Measurements from ENCODE around the gene ORC3. TPM values are rescaled to one million over a fixed set of nuclear protein-coding genes. Genes with fewer than 3 reads are reported as not detected.

The ORC3 gene
- total RNA-seq, 4 donors from 2014 or later, result 17.1 to 30.6 (median 22.3) TPM

DNA sequence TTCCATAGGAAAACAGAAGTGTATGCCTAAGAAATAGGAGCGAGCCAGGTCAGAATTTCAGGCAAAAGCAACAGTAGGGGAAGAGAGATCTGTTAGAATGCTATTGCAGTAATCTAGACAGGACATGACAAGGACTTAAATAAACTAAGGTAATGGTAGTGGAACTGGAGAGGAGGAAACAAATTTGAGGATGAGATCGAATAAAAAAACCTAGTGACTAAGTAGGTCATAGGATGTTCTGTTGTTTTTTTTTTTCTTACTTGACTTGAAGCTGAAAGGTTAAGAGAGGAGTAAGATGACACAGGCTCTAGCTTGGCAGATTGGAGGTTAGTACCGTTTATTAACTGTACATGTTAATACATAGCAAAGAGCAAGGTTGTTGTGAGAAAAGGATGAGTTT lies 28.6 kb downstream of the ORC3 start:
- Histone ChIP-seq H3K4me3 (no peak overlapping the region), H3K36me3 (peaks cover 0 to 61% (median 0%) of the 10 kb centered on the region in 3 donors), H3K27me3 (no peaks in the 10 kb centered on the region), H3K4me1 (no peaks in the 10 kb centered on the region), H3K27ac (no peak overlapping the region), H3K9me3 (no peaks in the 10 kb centered on the region)
- DNase-seq (ENCODE audit: low spot score in 2 of 2), result no peak
- 88 to 89% methylated on average over 3 of the region's 3 CpGs for WGBS, 2 donors
- TF ChIP-seq, protein P1, sequence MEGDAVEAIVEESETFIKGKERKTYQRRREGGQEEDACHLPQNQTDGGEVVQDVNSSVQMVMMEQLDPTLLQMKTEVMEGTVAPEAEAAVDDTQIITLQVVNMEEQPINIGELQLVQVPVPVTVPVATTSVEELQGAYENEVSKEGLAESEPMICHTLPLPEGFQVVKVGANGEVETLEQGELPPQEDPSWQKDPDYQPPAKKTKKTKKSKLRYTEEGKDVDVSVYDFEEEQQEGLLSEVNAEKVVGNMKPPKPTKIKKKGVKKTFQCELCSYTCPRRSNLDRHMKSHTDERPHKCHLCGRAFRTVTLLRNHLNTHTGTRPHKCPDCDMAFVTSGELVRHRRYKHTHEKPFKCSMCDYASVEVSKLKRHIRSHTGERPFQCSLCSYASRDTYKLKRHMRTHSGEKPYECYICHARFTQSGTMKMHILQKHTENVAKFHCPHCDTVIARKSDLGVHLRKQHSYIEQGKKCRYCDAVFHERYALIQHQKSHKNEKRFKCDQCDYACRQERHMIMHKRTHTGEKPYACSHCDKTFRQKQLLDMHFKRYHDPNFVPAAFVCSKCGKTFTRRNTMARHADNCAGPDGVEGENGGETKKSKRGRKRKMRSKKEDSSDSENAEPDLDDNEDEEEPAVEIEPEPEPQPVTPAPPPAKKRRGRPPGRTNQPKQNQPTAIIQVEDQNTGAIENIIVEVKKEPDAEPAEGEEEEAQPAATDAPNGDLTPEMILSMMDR (IDR thresholded peaks at IDR 0.05), result no peak
- TF ChIP-seq POLR2A (IDR thresholded peaks at IDR 0.05) (no peak), EP300 (IDR thresholded peaks at IDR 0.05) (no peak)

DNA sequence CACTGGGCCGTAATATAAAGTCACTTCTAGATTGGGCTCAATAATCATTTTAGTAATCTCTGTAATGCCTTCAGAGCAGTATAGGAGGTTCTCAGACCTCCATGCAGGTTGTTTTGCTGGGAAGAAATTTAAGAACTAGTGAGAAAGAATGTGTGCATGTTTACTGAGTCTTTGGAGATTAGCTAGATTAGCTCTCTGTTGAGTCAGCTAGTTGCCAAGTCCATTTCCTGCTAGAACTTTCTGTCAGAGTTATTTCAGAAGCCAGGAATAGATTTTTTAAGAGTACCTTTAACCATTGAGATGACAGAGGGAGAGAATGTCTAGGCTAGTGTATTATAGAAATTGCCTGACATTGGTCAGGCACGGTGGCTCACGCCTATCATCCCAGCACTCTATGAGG lies 33.3 kb downstream of the ORC3 start:
- H3K36me3 ChIP-seq, result peaks cover 0 to 53% (median 0%) of the 10 kb centered on the region in 3 donors
- no peaks in the 10 kb centered on the region for H3K9me3 ChIP-seq
- no peaks in the 10 kb centered on the region for H3K4me1 ChIP-seq
- TF ChIP-seq, protein P1 (IDR thresholded peaks at IDR 0.05), result no peak
- TF ChIP-seq EP300 (IDR thresholded peaks at IDR 0.05) (no peak), POLR2A (IDR thresholded peaks at IDR 0.05) (no peak)
- 88 to 96% methylated on average over 3 of the region's 3 CpGs for WGBS, 2 donors
- no peak for DNase-seq (ENCODE audit: low spot score in 2 of 2)
- H3K27me3 ChIP-seq, result no peaks in the 10 kb centered on the region
- no peak overlapping the region for H3K4me3 ChIP-seq
- no peak overlapping the region for H3K27ac ChIP-seq

DNA sequence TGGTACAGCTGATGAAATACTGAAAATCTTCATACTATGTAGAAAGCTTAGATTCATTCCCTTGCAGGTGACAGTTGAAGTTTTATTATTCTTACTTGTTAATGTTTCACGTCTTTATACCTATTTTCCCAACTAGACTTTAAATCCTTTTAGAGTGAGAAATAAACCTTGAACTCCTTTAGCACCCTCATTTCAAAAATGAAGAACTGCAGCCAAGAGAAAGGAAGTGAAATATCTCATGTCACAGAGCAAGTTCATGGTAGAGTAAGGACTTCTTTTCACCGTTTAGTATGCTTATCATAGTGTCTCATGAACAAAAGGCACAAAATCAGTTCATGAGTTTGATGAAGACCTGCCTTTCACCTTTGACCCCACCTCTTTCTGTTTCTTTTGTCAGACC lies 38.5 kb downstream of the ORC3 start:
- no peak for DNase-seq (ENCODE audit: low spot score in 2 of 2)
- H3K27me3 ChIP-seq, result no peaks in the 10 kb centered on the region
- H3K4me1 ChIP-seq, result no peaks in the 10 kb centered on the region
- no peak overlapping the region for H3K27ac ChIP-seq
- TF ChIP-seq POLR2A (IDR thresholded peaks at IDR 0.05), result no peak
- TF ChIP-seq, protein P1 (IDR thresholded peaks at IDR 0.05), result no peak
- H3K9me3 ChIP-seq, result no peaks in the 10 kb centered on the region
- 69 to 75% methylated on average over 2 of the region's 2 CpGs for WGBS, 2 donors
- peaks cover 0 to 69% (median 0%) of the 10 kb centered on the region in 3 donors for H3K36me3 ChIP-seq
- H3K4me3 ChIP-seq, result no peak overlapping the region

DNA sequence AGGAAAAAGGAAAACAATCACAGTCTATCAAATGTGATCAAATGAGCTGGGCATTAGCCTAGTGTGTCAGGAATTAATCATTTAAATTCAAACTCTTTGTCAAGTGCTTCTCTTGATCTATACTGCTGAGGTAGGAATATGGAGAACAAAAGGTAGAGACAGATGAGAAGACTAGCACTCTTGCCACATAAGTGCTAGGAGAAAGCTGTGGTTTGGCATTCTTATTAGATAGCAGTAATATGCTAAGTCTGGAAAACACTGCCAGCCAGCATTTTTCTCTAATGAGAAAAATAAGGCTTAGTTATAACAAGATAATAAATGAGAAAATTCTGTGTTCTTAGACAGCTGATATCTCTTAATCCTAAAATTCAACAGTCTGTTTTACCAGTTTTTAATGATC lies 38.9 kb downstream of the ORC3 start:
- H3K27me3 ChIP-seq, result no peaks in the 10 kb centered on the region
- H3K27ac ChIP-seq, result no peak overlapping the region
- H3K9me3 ChIP-seq, result no peaks in the 10 kb centered on the region
- H3K36me3 ChIP-seq, result peaks cover 0 to 64% (median 0%) of the 10 kb centered on the region in 3 donors
- DNase-seq (ENCODE audit: low spot score in 2 of 2), result no peak
- H3K4me1 ChIP-seq, result no peaks in the 10 kb centered on the region
- no peak overlapping the region for H3K4me3 ChIP-seq
- TF ChIP-seq, protein P1 (IDR thresholded peaks at IDR 0.05), result no peak
- no peak for TF ChIP-seq POLR2A (IDR thresholded peaks at IDR 0.05)

DNA sequence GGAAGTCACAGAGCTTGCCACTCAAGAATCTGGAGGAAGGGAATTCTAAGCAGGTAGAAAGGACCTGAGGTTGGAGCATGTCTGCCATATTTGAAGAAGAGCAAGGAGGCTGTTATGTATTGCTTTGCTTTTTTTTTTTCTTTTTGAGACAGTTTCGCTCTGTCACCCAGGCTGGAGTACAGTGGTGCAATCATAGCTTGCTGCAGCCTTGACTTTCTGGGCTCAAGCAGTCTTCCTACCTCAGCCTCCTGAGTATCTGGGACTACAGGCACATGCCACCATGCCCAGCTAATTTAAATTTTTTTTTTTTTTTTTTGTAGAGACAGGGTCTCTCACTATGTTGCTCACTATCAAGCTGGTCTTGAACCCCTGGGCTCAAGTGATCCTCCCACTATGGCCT lies 40.8 kb downstream of the ORC3 start:
- DNase-seq (ENCODE audit: low spot score in 2 of 2), result no peak
- no peak overlapping the region for H3K27ac ChIP-seq
- no peaks in the 10 kb centered on the region for H3K4me1 ChIP-seq
- WGBS, 2 donors, result 94 to 96% methylated on average over 1 of the region's 1 CpG
- TF ChIP-seq, protein P1 (IDR thresholded peaks at IDR 0.05), result no peak
- TF ChIP-seq EP300 (IDR thresholded peaks at IDR 0.05) (no peak), POLR2A (IDR thresholded peaks at IDR 0.05) (no peak)
- no peaks in the 10 kb centered on the region for H3K27me3 ChIP-seq
- no peak overlapping the region for H3K4me3 ChIP-seq
- H3K9me3 ChIP-seq, result no peaks in the 10 kb centered on the region
- peaks cover 0 to 56% (median 0%) of the 10 kb centered on the region in 3 donors for H3K36me3 ChIP-seq
